Central memory CD4-positive, alpha-beta T cell (primary cell): ENCODE measurements around the gene MGP.

ENCODE experiments used
- DNase-seq: peaks from one replicate; pipeline ENCODE4 v3.0.0; 2022
- total RNA-seq, 3 experiments: gene quantifications; one replicate each; lab custom pipeline; 2026; lab: John Stamatoyannopoulos, UW

The MGP gene
- total RNA-seq = 0 to 1.2 (median 0.16) reads per million in 3 experiments

DNA sequence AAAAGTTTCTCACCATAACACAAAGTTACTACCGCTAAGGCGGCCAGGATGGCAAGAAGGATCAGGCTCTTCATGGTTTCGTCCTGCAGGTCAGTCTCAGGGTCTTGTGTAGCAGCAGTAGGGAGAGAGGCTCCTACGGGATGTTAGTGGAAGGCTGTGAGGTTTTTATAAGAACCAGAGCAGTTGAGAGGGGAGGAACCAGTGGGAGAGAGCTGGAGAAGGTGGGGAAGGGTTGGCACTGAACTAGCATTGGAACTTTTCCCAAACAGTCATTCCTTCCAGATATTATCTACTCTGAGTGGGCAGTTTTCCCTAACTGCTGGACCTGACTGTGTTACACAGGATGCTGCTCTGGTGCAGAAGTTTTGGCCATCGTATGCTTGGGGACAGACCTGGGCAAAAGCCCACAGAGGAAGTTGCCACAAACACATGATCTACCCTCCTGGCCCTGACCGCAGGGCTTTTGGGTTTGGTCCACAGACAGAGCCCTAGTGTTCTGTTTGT, at the start of gene MGP:
Gene MGP (minus strand): TSS at position 137 of the 504 bp plus-strand sequence. CDS start 63 bp downstream, at position 74.
- no peak for DNase-seq

DNA sequence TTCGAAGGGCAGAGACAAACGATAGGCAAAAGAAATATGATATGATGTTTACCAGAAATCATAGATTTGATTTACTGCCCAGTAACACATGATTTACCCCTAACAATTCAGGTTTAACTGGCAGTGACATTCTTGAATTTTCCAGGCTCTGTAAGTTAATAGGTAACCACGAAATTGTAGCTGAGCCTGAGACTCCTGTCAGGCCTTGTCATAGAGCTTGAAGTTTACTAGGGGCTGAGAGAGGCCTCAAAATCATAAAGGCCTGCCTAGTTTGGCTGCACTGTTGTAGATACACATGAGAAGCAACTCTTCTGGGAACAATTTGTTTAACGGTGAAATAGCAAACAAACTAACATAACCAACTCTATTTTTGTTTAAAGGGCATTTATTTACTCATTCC, 49.4 kb upstream of the MGP start:
- no peak for DNase-seq

DNA sequence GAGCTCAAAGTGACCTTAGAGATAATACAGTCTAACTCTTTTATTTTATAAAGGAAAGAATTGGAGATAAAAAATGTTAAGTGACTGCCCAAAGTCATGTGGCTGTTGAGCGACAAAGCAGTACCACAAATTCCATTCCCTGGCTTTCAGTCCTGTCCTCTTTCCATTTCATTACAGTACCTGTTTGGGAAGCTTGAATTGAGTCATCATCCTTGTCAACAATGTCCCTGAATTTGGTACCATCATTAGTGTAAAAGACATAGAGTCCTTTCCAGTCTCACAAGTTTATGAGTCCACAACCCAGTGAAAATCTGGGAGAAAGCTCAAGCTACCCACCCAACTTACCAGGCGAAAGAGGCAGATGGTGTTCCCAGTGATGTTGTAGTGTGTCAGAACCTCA, 48.9 kb upstream of the MGP start:
- no peak for DNase-seq

DNA sequence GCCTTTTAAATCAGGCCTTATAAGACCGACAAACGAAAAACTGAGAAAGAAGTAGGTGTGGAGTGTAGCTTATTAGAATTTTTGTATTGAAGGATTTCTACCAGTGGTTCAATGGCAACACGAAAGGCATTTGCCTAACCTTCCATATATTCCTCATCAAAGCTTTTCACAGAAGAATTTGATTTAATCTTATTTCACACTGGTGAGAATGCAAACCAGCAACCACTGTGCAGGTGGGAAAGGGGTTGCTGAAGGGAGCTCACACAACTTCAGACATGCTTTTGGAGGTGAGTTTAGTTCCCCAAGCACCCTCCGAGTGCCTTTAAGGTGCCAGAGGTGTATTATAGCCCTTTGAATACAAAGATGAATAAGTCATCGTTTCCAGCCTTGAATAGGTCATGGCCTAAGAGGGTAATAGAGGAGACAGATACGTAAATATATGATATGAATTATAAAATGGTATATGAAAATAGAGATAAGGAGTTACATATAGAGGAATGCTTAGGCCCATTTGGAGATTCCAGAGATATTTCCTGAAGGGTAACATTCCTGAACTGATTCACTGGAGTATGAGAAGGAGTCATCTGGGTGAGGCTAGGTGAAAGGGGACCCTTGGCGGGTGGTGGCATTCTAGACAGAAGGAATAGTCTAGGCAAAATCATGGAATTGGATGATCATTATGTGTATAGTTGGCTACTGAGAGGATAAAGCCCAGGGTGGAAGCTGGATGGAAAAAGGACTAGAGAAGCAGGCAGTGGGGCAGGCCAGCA, 46.3 kb upstream of the MGP start:
- no peak for DNase-seq

DNA sequence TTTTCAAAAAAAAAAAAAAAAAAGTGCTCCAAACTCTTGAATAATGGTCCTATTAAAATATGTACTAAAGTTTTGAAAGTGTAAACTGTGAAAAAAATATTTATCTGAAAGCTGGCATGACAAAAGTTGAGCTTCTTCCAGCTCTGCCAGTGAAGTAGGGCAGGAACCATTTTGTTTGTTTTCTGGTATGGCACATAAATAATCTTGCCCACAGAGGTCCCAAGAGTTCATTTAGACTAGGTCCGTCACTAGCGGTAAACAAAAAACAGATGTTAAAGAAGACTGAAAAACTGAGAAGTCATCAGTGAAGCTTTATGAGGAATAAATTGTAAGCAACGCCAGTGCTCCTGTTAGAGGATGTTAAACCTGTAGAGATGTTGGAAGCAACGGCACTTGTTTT, 45.7 kb upstream of the MGP start:
- no peak for DNase-seq

DNA sequence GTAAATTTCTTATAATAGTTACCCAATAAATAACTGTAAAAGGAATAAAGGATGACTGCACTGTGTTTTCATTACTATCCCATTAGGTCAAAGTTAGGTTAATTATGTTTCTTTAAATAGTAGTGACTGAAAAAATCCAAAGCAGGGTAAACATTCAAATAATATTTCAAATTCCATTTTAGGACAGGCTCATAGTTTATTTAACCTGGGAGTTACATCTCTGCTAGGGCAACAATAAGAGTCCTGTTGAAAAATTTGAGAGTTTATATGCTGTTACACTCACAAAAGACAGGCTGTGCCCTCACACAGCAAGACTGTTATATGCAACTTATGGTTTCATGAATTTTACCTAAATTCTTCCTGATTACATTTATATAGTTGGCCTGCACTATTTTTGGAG, 44.6 kb upstream of the MGP start:
- DNase-seq = no peak

DNA sequence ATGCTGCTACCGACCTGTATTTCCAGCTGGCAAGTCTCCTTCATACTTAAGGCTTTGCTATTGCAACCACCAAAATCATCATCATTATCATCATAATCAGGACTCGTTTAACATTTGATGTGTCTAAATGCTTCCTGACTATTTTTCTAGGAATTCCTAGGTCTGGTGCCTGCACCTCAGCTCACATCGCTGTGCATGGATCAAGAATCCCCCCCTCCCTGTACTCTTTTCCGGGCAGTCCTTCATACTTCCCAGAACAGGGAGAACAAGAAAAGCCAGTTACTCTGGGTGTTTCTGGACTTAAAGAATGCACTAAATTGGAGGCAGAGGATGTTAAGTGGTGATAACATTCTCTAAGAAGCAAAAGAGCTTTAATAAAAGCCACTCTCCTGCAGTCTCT, 43.3 kb upstream of the MGP start:
- DNase-seq = no peak

DNA sequence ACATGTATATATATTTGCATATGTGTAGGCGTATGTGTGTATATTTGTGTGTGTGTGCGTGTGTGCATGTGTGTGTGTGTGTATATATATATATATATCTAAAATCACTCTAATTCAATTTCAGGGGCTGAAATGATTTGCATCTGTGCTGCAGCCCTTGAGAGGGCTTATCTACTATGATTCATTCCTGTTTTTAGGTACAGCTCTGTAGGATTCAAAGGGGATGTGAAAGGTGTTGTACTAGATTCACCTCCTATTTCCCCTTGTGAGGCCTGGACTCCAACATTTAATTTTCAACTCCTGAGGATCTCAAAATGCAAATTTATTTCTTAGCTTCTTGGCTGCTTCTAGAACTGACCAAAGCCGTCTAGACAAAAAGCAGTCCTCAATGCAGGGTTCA, 41.6 kb upstream of the MGP start:
- no peak for DNase-seq

DNA sequence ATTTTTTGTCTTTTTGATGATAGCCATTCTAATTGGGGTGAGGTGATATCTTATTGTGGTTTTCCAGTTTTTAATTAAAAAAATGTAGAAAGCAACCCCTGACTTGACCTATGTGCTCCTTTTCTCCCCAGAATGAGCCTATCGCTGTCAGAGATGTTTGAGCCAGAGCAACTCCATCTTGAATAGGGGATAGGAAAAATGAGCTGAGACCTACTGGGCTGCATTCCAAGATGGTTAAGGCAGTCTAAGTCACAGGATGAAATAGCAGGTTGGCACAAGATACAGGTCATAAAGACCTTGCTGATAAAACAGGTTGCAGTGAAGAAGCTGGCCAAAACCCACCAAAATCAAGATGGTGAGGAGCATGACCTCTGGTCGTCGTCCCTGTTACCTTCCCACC, 38.9 kb upstream of the MGP start:
- no peak for DNase-seq

DNA sequence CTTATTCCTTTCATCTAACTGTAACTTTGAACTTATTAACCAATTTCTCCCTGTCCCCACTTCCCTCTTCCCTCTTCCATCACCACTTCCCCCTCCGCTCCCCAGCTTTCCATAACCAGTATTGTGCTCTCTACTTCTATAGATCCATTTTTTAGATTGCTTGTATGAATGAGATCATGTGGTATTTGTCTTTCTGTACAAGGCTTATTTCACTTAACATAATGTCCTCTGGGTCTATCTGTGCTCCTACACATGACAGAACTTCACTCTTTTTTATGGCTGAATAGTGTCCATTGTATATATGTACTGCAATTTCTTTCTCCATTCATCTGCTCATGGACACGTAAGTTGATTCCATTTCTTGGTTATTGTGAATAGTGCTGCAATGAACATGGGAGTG, 38.3 kb upstream of the MGP start:
- no peak for DNase-seq

DNA sequence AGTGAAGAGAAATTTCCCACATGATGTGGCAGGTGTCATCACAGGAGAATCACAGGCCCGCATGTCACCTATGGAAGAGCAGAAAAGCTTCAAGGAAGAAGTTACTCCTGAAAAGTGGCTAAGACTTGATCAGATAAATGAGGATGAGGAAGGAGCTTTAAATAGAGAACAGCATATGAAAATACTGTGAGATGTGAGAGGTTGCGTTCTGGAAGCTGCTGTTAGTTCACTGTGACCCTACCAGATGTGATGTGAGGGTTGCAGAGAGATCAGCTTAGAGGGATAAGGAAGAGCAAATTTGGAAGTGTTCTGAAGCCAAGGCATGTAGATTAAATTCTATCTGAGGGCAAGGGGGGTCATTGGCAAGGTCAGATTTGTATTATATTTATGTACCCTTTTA, 35.6 kb upstream of the MGP start:
- no peak for DNase-seq

DNA sequence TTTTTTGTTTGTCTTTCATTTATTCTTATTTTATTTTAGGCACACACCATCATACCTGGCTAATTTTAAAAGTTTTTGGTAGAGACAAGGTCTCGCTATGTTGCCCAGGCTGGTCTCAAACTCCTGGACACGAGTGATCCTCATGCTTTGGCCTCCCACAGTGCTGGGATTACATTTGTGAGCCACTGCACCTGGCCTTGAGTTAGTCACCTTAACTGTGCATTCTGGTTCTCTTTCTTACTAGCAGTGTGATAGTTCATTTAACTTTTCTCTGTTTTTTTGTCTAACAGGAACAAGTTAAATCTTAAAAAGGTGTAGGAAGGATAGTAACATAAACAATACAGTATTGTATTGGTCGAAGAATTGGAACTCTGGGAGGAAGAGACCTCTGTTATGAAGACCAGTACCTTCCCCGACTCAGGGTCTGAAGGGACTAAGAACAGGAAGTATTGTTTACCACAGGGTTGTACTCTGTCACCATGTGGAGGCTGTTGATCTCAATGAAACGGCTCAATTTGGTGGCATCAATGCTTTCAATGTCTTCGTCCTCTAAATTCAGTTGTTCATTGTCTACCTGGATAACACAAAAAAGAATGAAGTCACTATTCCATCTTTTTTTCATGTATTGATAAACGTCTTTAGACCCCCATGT, 34.9 kb upstream of the MGP start:
- no peak for DNase-seq

DNA sequence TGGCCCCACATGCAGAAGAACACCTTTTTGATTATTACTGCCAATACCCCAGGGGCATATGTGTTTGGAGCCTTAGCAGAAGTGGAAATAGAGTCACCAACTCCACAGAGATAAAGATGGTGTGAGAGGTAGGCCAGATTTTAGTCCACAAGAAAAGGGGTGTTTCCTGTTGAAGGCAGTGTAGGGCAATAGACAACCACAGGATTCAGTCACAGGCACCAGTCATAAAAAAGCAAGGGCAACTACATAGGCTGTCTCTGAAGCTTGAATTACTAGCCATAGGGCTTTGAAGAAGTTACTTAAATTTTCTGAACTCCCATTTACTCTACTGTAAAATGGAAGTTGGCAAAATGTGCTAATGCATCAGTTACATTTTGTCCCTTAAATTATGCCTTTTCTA, 33.8 kb upstream of the MGP start:
- no peak for DNase-seq

DNA sequence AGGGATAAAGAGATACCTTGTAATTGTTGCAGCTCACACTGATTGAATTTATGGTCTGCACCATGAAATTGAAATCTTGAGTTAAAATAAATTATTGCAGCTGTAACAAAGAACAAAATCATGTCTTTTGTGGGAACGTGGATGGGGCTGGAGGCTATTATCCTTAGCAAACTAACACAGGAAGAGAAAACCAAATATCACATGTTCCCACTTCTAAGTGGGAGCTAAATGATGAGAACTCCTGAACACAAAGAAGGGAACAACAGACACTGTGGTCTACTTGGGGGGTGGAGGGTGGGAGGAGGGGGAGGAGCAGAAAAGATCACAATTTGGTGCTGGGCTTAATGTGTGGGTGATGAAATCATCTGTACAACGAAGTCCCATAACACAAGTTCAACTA, 30.1 kb upstream of the MGP start:
- no peak for DNase-seq

DNA sequence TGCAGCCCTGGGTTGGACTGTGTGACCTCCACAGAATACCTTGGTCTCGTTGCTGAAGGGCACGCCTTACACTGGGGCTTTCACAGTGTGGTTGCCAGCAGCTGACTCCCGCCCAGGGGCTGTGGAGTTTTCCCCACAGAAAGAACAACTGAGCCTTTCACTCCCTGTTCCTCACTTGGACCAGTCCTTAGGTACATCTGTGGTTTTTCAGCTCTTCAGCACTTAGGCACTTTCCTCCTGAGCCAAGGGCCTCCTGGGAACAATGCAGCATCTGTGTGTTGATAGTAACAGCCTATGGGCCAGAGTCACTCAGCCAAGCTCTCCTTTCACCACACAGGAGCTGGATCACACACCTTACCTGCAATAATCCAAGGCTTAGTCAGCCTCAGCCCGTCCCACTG, 27.7 kb upstream of the MGP start:
- DNase-seq = no peak

DNA sequence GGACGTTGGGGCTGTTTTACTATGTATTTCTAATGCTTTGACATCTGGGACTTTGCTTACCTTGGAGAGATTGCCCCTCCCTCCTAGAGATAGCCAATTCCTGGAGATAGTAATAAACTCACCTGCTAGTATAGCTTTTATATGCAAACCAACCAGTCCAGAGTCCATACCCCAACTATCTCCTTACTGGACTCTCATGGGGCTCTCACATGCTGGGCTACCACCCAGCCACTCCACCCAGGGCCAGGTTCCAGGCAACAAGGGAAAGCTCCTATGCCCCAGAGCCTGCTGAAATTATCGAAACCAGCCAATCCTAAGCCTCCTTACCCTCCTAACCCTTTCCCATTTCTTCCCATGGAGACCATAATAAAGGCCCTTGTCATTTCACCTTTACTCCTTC, 25.5 kb upstream of the MGP start:
- DNase-seq = no peak

DNA sequence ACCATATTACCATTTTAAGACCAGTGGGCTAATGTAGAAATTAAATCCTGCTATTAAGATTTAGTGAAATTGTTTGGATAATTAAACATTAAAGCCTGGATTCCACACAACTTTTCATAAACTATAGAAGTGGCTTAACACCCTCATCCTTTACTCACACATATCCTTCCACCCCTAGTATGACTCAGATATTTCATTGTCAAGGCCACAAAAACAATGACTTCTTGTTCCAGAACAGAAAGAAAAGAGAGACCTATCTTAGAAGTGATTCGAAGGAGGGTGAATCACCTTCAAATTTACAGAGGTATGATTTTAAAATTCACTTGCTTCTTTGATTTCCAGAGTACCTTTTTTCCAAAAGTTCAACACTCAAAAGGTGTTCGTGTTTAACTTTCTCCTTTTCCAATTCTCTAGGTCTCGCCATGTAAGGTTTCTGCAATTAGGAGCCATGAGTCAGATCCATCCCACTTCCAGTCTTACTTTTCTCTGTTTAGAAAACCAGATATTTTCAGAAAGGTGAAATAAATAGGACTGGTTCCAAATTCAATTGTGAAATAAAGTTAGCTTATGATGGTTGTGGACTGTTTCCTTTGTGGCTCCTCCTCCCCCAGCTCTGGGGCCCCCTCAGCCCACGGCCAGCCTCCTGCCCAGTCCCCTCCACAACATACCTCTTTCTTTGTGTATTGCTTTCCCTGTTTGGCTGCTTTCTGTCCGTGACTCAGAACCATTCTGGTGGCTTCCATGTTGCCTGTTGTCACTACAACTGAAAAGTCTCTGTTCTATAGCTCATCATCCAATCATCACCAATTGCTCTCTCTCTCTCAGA, 24.6 kb upstream of the MGP start:
- DNase-seq = no peak

DNA sequence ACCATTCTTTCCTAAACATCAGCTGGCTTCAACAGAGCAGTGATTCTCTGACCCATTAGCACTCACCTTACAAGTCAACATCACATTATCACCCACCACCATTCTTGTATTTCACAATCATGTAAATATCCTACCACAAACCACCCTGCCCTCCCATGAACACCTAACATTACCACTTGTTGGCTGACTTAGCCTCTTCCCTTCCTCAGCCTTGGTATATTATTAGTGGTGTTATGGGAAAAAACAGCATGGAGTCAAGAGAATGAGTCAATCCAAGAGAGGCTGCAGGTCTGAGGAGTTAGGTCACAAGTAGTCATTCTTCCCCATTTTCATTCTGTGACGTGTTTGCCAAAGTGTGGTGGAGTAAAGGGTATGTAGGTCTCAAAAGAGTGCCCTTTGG, 22.3 kb upstream of the MGP start:
- no peak for DNase-seq

DNA sequence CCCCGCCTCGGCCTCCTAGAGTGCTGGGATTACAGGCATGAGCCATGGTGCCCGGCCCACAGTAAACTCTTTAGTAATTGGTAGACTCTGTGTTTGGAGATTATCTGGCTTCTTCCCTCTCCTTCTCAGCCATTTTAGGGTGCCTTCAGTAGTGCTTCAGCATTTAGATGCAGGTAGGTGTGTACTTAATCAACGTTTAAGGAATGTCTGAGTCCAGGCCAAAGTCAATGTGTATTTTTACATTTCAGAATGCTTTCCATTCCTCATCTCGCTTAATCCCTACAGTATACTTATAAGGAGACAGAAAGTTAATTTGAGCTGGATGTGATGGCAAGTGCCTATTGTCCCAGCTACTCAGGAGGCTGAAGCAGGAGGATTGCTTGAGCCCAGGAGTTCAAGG, 20.5 kb upstream of the MGP start:
- no peak for DNase-seq

DNA sequence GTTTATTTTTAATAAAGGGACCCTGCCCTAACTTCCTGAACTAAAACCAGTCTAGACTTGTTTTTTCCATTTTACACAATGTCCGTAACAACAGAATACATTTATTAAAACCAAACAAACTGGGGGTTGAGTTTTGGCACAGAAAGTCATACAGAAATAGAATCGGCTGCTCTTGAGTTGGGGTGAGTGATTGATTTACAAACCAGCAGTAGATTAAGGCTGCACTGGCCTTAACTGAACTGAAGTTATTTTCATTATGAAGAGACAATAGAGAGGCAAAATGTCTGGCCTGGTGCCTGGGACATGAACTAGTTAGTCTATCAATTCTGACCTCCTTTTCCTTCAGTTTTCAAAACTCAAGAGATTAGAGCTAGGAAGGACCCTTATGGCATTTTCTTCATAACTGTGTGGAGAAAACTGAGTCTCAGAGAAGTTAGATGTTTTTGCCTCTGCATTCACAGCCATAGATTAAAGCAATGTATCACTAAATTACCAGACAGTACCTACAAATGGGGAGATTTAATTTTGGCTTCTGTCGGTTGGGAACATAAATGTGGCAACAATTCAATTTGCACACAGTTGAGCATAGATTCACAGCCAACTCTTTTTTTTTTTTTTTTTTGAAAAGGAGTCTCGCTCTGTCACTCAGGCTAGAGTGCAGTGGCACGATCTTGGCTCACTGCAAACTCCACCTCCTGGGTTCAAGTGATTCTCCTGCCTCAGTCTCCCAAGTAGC, 19.8 kb upstream of the MGP start:
- DNase-seq = no peak

DNA sequence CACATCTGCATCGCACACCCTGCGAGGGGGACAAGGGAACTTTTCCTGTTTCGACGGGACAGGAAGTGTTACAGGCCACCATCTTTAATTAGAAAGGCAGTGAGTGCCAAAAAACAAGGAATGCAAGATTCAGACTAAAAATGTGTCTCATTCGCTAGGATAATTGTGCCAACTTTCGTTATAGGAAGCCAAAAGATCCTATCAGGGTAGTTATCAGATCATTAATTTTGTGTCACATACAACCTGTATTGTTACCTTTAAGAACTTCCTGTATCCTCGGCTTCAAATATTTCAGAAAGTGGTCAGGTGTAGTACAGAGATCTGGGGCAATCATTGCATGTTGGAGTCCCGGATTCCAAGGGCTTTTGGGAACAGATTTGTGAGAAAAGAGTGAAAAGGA, 19.2 kb upstream of the MGP start:
- DNase-seq = no peak

DNA sequence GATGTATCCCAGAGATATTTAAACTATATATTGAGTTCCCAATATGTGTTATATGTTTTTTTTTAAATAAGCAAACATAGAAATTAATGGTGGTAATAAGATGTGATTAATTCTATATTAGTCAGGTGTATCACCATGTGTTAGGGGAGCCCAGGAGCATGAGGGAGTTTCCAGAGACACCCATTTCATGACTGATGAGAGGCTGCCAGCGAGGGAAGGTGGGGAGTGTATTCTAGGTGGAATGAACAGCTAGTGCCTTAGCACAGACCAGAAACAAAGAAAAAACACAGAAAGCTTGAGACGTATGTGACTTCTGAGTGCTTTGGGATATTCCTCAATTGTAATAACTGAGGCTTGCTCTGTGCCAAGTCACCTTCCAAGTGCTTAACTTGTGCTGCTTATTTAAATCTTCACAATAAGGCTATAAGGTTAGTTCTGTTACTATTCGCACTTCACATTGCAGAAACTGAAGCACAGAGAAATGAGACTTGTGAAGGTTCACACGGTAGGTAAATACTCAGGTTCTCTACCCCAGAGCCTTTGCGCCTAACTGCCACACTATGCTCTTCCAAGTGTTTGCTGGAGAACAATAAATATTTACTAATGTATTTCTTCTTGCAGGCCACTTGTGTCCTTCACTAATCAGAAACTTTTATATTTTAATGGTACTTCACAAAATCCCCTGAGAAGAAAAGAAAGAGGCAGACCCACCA, 17.9 kb upstream of the MGP start:
- no peak for DNase-seq
